ENCODE results near the gene PROSER2. TPM values are rescaled to one million over a fixed set of nuclear protein-coding genes. Genes with fewer than 3 reads are reported as not detected.
A peak's percentile ranks its signal among the peaks of the same experiment; 100 is the strongest.

PROSER2 gene
- total and polyA plus RNA-seq, 9 of the 15 experiments (the other 6 are each of a cell fraction or from before 2014, with no cell fraction given), result 0.62 to 14.8 (median 2.9) TPM

- TF ChIP-seq HNRNPH1 (optimal IDR thresholded peaks at IDR 0.05; ENCODE audit: low read depth, low read length) (no peak), POLR2AphosphoS5 (IDR thresholded peaks at IDR 0.05; ENCODE audit: control insufficient read depth, insufficient read depth, low read depth, low read length) (no peak), YY1 (IDR thresholded peaks at IDR 0.05; ENCODE audit: borderline replicate concordance in 1 of 3, control insufficient read depth in 1 of 3, extremely low read depth in 1 of 3, insufficient read depth in 3 of 3, insufficient read length in 1 of 3, insufficient replicate concordance in 2 of 3, low read depth in 1 of 3, low read length in 2 of 3) (peak in 1 of 3 experiments; percentile 39), MGA (IDR thresholded peaks at IDR 0.05) (peak; percentile 43; the same call in 1 of the 2 replicates), RBM17 (IDR thresholded peaks at IDR 0.05; ENCODE audit: borderline replicate concordance, low read depth, low read length) (no peak), NCOR1 (IDR thresholded peaks at IDR 0.05) (0 out of 2 replicates have a peak, but pooled peaks have one; percentile 28), NFE2 (IDR thresholded peaks at IDR 0.05; ENCODE audit: low read depth) (0 out of 2 replicates have a peak, but pooled peaks have one; percentile 10), ZNF766 (CRISPR knock-in tag; conservative IDR thresholded peaks at IDR 0.05) (no peak), KLF1 (tag; IDR thresholded peaks at IDR 0.05) (peak; percentile 99), ARID2 (IDR thresholded peaks at IDR 0.05) (no peak), KAT7 (CRISPR knock-in tag; IDR thresholded peaks at IDR 0.05; ENCODE audit: borderline replicate concordance) (0 out of 2 replicates have a peak, but pooled peaks have one; percentile 47), XRCC3 (IDR thresholded peaks at IDR 0.05) (no peak), NFIC (IDR thresholded peaks at IDR 0.05) (peak; percentile 21), L3MBTL2 (IDR thresholded peaks at IDR 0.05) (0 out of 2 replicates have a peak, but pooled peaks have one; percentile 27)
These were observed 52.5 kb downstream of the PROSER2 start (continued) for GRCh38 chr10:11875494-11876281.
